ENCODE results near the gene CRTAP. TPM values are rescaled to one million over a fixed set of nuclear protein-coding genes. Genes with fewer than 3 reads are reported as not detected.

CRTAP gene
- total RNA-seq, 1 donor from 2014 or later: 36.6 TPM

GRCh38 chr3:33099109-33099645 is 14.6 kb upstream of the CRTAP start:
- no peak overlapping the region for H3K4me3 Mint-ChIP-seq
- H3K4me1 Mint-ChIP-seq: peaks cover 18% of the 10 kb centered on the region
- H3K27ac Mint-ChIP-seq: no peak overlapping the region
- H3K36me3 Mint-ChIP-seq (ENCODE audit: low read depth): peaks cover 10% of the 10 kb centered on the region
- intact Hi-C loops (cut with micrococcal nuclease): loop anchor here (5.0 to 10.0 kb wide), 2 partner anchors 584 to 1567 kb away; partner anchors contain the start of gene STT3B
- H3K27me3 Mint-ChIP-seq: no peaks in the 10 kb centered on the region
- H3K9me3 Mint-ChIP-seq: no peaks in the 10 kb centered on the region
- ATAC-seq (ENCODE audit: low read depth) (no peak), DNase-seq (no peak)
- TF ChIP-seq CTCF (IDR thresholded peaks at IDR 0.05): no peak
- CTCF ChIA-PET: no interaction called here
- POLR2A ChIA-PET: interaction anchor here (0.9 to 5.2 kb wide), 2 partner anchors 8 to 14 kb away, joined by 3 to 31 read pairs; partner anchors contain the start of gene CRTAP

- ATAC-seq (ENCODE audit: low read depth) (no peak), DNase-seq (no peak)
- Mint-ChIP-seq H3K4me3 (no peak overlapping the region), H3K4me1 (peaks cover 17% of the 10 kb centered on the region), H3K27me3 (no peaks in the 10 kb centered on the region), H3K27ac (no peak overlapping the region), H3K36me3 (ENCODE audit: low read depth) (peaks cover 8% of the 10 kb centered on the region), H3K9me3 (no peaks in the 10 kb centered on the region)
- no peak for TF ChIP-seq CTCF (IDR thresholded peaks at IDR 0.05)
- POLR2A ChIA-PET: no interaction called here
- CTCF ChIA-PET: no interaction called here
- intact Hi-C loops (cut with micrococcal nuclease): loop anchor here (5.0 to 10.0 kb wide), 2 partner anchors 585 to 1567 kb away; partner anchors contain the start of gene STT3B
These were observed 14.1 kb upstream of the CRTAP start for GRCh38 chr3:33099701-33100100.

- peaks cover 8% of the 10 kb centered on the region for H3K36me3 Mint-ChIP-seq (ENCODE audit: low read depth)
- H3K27me3 Mint-ChIP-seq: no peaks in the 10 kb centered on the region
- DNase-seq (no peak), ATAC-seq (ENCODE audit: low read depth) (no peak)
- no peak for TF ChIP-seq CTCF (IDR thresholded peaks at IDR 0.05)
- H3K27ac Mint-ChIP-seq: no peak overlapping the region
- ChIA-PET POLR2A (no interaction called here), CTCF (no interaction called here)
- H3K4me3 Mint-ChIP-seq: no peak overlapping the region
- no peaks in the 10 kb centered on the region for H3K9me3 Mint-ChIP-seq
- peaks cover 17% of the 10 kb centered on the region for H3K4me1 Mint-ChIP-seq
- intact Hi-C loops (cut with micrococcal nuclease): no loop called here
These were observed 13.6 kb upstream of the CRTAP start for GRCh38 chr3:33100229-33100628.

- DNase-seq: no peak
- Mint-ChIP-seq H3K27me3 (no peaks in the 10 kb centered on the region), H3K9me3 (no peaks in the 10 kb centered on the region), H3K36me3 (ENCODE audit: low read depth) (no peaks in the 10 kb centered on the region), H3K4me3 (no peak overlapping the region), H3K4me1 (peaks cover 15% of the 10 kb centered on the region), H3K27ac (no peak overlapping the region)
- CTCF ChIA-PET: no interaction called here
- intact Hi-C loops (cut with micrococcal nuclease): no loop called here
- POLR2A ChIA-PET: no interaction called here
- TF ChIP-seq CTCF (IDR thresholded peaks at IDR 0.05): no peak
- no peak for ATAC-seq (ENCODE audit: low read depth)
These were observed 10.8 kb upstream of the CRTAP start for GRCh38 chr3:33103034-33103433.

GRCh38 chr3:33103480-33103879 is 10.3 kb upstream of the CRTAP start:
- ATAC-seq (ENCODE audit: low read depth): no peak
- Mint-ChIP-seq H3K9me3 (no peaks in the 10 kb centered on the region), H3K27me3 (no peaks in the 10 kb centered on the region), H3K36me3 (ENCODE audit: low read depth) (no peaks in the 10 kb centered on the region), H3K27ac (no peak overlapping the region), H3K4me1 (peaks cover 15% of the 10 kb centered on the region), H3K4me3 (no peak overlapping the region)
- intact Hi-C loops (cut with micrococcal nuclease): no loop called here
- ChIA-PET CTCF (no interaction called here), POLR2A (no interaction called here)
- TF ChIP-seq CTCF (IDR thresholded peaks at IDR 0.05): no peak
- no peak for DNase-seq

All from activated B cell treated with CpG ODN at 0.5 μM for 24 hours (primary cell).